Fibroblast of gingiva (primary cell): Measurements from ENCODE around the gene VPS33A.
"Not testable (repeated sequence)": the region's sequence is repeated elsewhere in the genome, so short reads cannot be mapped to it uniquely, and the experiment has no call there.

ENCODE experiments used
- DNase-seq: peaks from one replicate; pipeline ENCODE4 v3.0.0-alpha.2; 2011; ENCODE audit warnings: low read depth

Gene VPS33A

GRCh38 chr12:122204167-122205052 is 61.9 kb downstream of the VPS33A start:
- no peak for DNase-seq

GRCh38 chr12:122203301-122204166 is 62.8 kb downstream of the VPS33A start, which contains the start of gene B3GNT4:
Gene B3GNT4, plus strand, starts transcription at chr12:122203709. Its CDS starts 910 bp downstream, at chr12:122204619.
- DNase-seq = peak; percentile 30

- not testable (repeated sequence) for DNase-seq
Observed at GRCh38 chr12:122202811-122203210, 63.5 kb downstream of the VPS33A start.

- DNase-seq = no peak
Observed at GRCh38 chr12:122202017-122202416, 64.3 kb downstream of the VPS33A start.

GRCh38 chr12:122201381-122201780 is 64.9 kb downstream of the VPS33A start:
- DNase-seq = no peak

- no peak for DNase-seq
Observed at GRCh38 chr12:122200541-122201175, 65.6 kb downstream of the VPS33A start.

- no peak for DNase-seq
Observed at GRCh38 chr12:122199484-122200355, 66.6 kb downstream of the VPS33A start.

- DNase-seq = no peak
Observed at GRCh38 chr12:122197612-122197966, 68.7 kb downstream of the VPS33A start.

GRCh38 chr12:122195405-122195804 is 70.9 kb downstream of the VPS33A start:
- no peak for DNase-seq

GRCh38 chr12:122194804-122195203 is 71.5 kb downstream of the VPS33A start:
- DNase-seq = no peak

- DNase-seq = no peak
Observed at GRCh38 chr12:122192441-122192840, 73.9 kb downstream of the VPS33A start.

GRCh38 chr12:122190842-122191668 is 75.2 kb downstream of the VPS33A start:
- DNase-seq = peak; percentile 26

GRCh38 chr12:122189626-122190475 is 76.4 kb downstream of the VPS33A start:
- DNase-seq = no peak

- no peak for DNase-seq
Observed at GRCh38 chr12:122187466-122187865, 78.8 kb downstream of the VPS33A start.

GRCh38 chr12:122185494-122186082 is 80.7 kb downstream of the VPS33A start:
- DNase-seq = no peak

- no peak for DNase-seq
Observed at GRCh38 chr12:122185079-122185478, 81.2 kb downstream of the VPS33A start.

GRCh38 chr12:122184517-122184916 is 81.8 kb downstream of the VPS33A start:
- no peak for DNase-seq

GRCh38 chr12:122183588-122183940 is 82.7 kb downstream of the VPS33A start:
- no peak for DNase-seq

- no peak for DNase-seq
Observed at GRCh38 chr12:122182887-122183587, 83.3 kb downstream of the VPS33A start, which contains the start of gene LRRC43. Gene LRRC43, plus strand, starts transcription at chr12:122183123. Its CDS starts 22 bp downstream, at chr12:122183145.
